GM10248 (cell line): ENCODE measurements around the gene DR1.

Source experiments
- CTCF ChIA-PET: fragments of 300-600 bp; sonication (Branson Sonifier 250); formaldehyde crosslinking; extraction: SDS; loops from one replicate; lab custom pipeline; 2021; ENCODE audit warnings: antibody characterized with exemption; lab: Yijun Ruan, JAX
- POLR2A ChIA-PET: fragments of 350-650 bp; sonication (Branson Sonifier 250); formaldehyde crosslinking; extraction: SDS; loops from one replicate; lab custom pipeline; 2020; ENCODE audit warnings: antibody characterized with exemption; lab: Yijun Ruan, JAX
- DNase-seq: peaks from one replicate; pipeline ENCODE4 v3.0.0; 2012; ENCODE audit errors: extremely low spot score
- CTCF ChIP-seq: IDR thresholded peaks from 2 replicates; pipeline ENCODE4 v1.5.1; 2012; ENCODE audit warnings: mild to moderate bottlenecking, low read depth; ENCODE audit errors: extremely low read depth, missing control alignments, control extremely low read depth

The DR1 gene

GRCh38 chr1:93313026-93313425, 32.7 kb upstream of the DR1 start:
- no peak for DNase-seq
- CTCF ChIA-PET, result interaction anchor here (10.8 kb wide), 1 partner anchor 10 kb away, joined by 76 read pairs; no protein-coding TSS in a partner anchor
- POLR2A ChIA-PET, result no interaction called here
- no peak for TF ChIP-seq CTCF

- POLR2A ChIA-PET, result no interaction called here
- DNase-seq, result no peak
- CTCF ChIA-PET, result interaction anchor here (0.9 to 10.8 kb wide), 5 partner anchors 8 to 531 kb away, joined by 3 to 76 read pairs (median 3); no protein-coding TSS in a partner anchor
- TF ChIP-seq CTCF, result no peak
Observed at GRCh38 chr1:93317207-93317606, 28.5 kb upstream of the DR1 start.

- CTCF ChIA-PET, result interaction anchor here (10.8 kb wide), 1 partner anchor 15 kb away, joined by 76 read pairs; no protein-coding TSS in a partner anchor
- no peak for DNase-seq
- POLR2A ChIA-PET, result no interaction called here
- no peak for TF ChIP-seq CTCF
Observed at GRCh38 chr1:93317943-93318342, 27.8 kb upstream of the DR1 start.

GRCh38 chr1:93321720-93322119, 24.0 kb upstream of the DR1 start:
- no peak for TF ChIP-seq CTCF
- POLR2A ChIA-PET, result no interaction called here
- no peak for DNase-seq
- CTCF ChIA-PET, result interaction anchor here (1.0 to 10.8 kb wide), 2 partner anchors 19 to 327 kb away, joined by 4 to 76 read pairs; no protein-coding TSS in a partner anchor

- DNase-seq, result no peak
- ChIA-PET POLR2A (no interaction called here), CTCF (interaction anchor here (1.0 to 3.8 kb wide), 3 partner anchors 14 to 328 kb away, joined by 4 to 25 read pairs (median 5); no protein-coding TSS in a partner anchor)
- no peak for TF ChIP-seq CTCF
Observed at GRCh38 chr1:93322349-93322748, 23.4 kb upstream of the DR1 start.

- ChIA-PET CTCF (interaction anchor here (1.2 to 3.8 kb wide), 5 partner anchors 11 to 22 kb away, joined by 3 to 25 read pairs (median 4); no protein-coding TSS in a partner anchor), POLR2A (no interaction called here)
- DNase-seq, result no peak
- TF ChIP-seq CTCF, result no peak
Observed at GRCh38 chr1:93323185-93323820, 22.4 kb upstream of the DR1 start.
